HG02642 (cell line): ENCODE data around the gene WNT8B.

Experiments used
- ATAC-seq: cut with Tn5 transposase; IDR thresholded peaks from one replicate; pipeline ENCODE4 v1.9.1; 2021; ENCODE audit warnings: mild to moderate bottlenecking; ENCODE audit not compliant: unreplicated experiment, poor library complexity

Gene WNT8B

GRCh38 chr10:100462709-100463108 lies at the start of gene WNT8B:
Gene WNT8B, plus strand, starts transcription at chr10:100463009. Its CDS starts 160 bp downstream, at chr10:100463169.
- no peak for ATAC-seq

GRCh38 chr10:100413173-100413572 lies 49.6 kb upstream of the WNT8B start:
- ATAC-seq, result no peak

GRCh38 chr10:100419911-100420449 lies 42.8 kb upstream of the WNT8B start:
- ATAC-seq, result no peak

GRCh38 chr10:100427374-100427773 lies 35.4 kb upstream of the WNT8B start:
- ATAC-seq, result no peak

GRCh38 chr10:100433253-100434240 lies 29.3 kb upstream of the WNT8B start:
- peak; percentile 79 for ATAC-seq

- no peak for ATAC-seq
Measured at GRCh38 chr10:100436255-100436654, 26.6 kb upstream of the WNT8B start.

GRCh38 chr10:100438674-100439315 lies 24.0 kb upstream of the WNT8B start:
- no peak for ATAC-seq

- ATAC-seq, result no peak
Measured at GRCh38 chr10:100442548-100442947, 20.3 kb upstream of the WNT8B start.

- ATAC-seq, result no peak
Measured at GRCh38 chr10:100446130-100446761, 16.6 kb upstream of the WNT8B start.

GRCh38 chr10:100447663-100448062 lies 15.1 kb upstream of the WNT8B start:
- no peak for ATAC-seq

- ATAC-seq, result no peak
Measured at GRCh38 chr10:100448951-100449350, 13.9 kb upstream of the WNT8B start.

GRCh38 chr10:100468322-100468721 lies 5.5 kb downstream of the WNT8B start:
- no peak for ATAC-seq

- no peak for ATAC-seq
Measured at GRCh38 chr10:100468978-100469377, 6.2 kb downstream of the WNT8B start.

GRCh38 chr10:100469756-100470155 lies 6.9 kb downstream of the WNT8B start:
- no peak for ATAC-seq

- no peak for ATAC-seq
Measured at GRCh38 chr10:100470367-100470766, 7.6 kb downstream of the WNT8B start.

GRCh38 chr10:100477970-100478369 lies 15.2 kb downstream of the WNT8B start:
- ATAC-seq, result no peak

- no peak for ATAC-seq
Measured at GRCh38 chr10:100479037-100479436, 16.2 kb downstream of the WNT8B start.

- ATAC-seq, result no peak
Measured at GRCh38 chr10:100480002-100480401, 17.2 kb downstream of the WNT8B start.

- peak; percentile 98 for ATAC-seq
Measured at GRCh38 chr10:100481462-100482081, 18.8 kb downstream of the WNT8B start.

GRCh38 chr10:100482181-100482833 lies 19.5 kb downstream of the WNT8B start:
- ATAC-seq, result peak; percentile 45
